ENCODE measurements around the gene VCAM1.

VCAM1 gene

DNA sequence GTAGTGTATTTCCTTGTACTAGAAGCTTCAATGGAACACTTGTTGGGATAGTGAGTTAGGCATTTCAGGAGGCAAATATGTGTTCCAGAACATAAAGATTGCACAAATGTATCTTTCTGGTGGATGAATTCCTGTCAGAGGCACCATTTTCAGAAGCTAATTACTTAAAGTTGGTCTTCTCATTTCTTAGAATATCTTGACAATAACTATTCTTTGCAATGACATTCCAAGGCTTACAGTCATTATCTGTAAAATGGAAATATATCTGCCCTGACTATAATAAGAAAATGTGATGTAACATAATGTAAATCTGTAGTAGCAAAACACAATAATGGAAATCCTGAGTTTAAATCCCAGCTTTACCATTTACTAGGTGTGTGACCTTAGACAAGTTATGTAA is 2.7 kb downstream of the VCAM1 start:
- DNase-seq (ENCODE audit: low read depth in 3 of 3) = no peak

DNA sequence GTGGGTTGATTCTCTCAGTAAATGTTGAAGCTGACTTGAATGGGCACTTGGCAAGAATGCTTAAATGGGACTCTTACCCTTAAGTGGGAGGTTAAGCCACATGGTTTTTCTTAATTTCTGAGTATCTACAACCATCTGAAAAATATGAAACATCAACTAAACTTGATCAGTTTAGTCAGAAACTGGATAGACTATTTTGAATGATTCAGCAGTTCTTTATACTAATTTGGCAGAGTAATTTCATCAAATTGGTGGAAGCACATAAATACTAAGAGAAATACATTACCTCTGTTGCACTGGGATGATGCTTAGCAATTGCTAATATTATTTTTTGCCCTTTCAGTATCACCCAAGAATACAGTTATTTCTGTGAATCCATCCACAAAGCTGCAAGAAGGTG is 4.7 kb downstream of the VCAM1 start:
- DNase-seq (ENCODE audit: low read depth in 3 of 3) = no peak

DNA sequence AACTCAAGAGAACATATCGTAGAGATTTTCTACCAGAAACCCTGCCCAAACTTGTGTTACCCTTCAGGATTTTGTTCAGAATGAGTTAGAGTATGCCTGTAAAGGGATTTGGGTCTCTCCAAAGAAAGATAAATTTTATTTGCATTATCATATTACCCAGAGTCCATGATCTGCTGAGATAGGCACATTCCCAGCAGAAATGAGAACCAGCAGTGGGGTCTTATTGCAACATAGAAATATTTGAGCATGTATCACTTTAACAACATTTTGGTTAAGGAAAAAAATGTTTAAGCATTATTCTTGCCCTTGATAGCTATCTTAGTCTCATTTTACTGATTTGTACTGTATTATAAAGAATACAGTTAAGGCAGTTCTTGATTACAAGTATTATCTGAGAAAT is 10.6 kb downstream of the VCAM1 start:
- no peak for DNase-seq (ENCODE audit: low read depth in 3 of 3)

DNA sequence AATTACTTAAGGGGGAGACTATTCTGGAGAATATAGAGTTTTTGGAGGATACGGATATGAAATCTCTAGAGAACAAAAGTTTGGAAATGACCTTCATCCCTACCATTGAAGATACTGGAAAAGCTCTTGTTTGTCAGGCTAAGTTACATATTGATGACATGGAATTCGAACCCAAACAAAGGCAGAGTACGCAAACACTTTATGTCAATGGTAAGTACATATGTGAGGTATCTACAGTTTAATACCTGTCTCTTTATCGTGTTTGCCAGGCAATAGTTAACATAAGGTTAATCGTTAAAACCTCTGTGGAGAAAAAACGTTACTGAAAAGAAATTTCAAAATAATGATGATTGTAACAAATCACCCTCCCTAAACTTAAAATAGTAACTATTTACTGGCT is 11.8 kb downstream of the VCAM1 start:
- no peak for DNase-seq (ENCODE audit: low read depth in 3 of 3)

DNA sequence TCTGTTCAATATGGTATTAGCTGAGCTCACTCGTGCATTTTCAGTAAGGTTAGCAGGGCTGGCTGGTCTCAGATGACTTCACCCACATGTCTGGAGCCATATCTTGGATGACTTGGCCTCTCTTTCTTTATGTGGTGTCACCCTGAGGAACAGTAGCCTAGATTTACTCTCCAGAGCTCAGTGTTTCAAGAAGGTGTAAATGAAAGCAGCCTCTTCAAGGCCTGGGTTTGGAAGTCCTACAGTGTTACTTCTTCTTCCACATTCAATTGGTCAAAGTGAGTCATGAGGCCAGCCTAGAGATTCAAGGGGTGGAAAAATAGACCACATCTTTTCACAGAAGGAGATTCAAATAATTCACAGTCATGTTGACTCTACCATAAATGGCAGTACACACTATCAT is 12.2 kb downstream of the VCAM1 start:
- DNase-seq (ENCODE audit: low read depth in 3 of 3) = no peak

DNA sequence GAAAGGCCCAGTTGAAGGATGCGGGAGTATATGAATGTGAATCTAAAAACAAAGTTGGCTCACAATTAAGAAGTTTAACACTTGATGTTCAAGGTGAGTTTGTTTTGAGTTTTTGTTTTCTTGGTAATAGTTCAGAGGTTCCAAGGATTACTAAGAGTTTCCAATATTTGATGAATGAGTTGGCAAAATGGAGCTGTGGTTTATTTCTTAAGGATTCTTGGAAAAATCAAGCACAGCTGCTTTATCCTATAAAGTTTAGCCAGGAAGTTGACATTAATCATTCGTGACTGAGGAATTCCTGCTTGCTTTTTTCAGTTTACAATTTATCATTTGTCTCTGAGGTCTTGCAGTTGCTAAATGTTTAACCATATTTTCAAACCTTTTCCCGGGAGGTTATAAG is 15.1 kb downstream of the VCAM1 start:
- DNase-seq (ENCODE audit: low read depth in 3 of 3) = no peak

DNA sequence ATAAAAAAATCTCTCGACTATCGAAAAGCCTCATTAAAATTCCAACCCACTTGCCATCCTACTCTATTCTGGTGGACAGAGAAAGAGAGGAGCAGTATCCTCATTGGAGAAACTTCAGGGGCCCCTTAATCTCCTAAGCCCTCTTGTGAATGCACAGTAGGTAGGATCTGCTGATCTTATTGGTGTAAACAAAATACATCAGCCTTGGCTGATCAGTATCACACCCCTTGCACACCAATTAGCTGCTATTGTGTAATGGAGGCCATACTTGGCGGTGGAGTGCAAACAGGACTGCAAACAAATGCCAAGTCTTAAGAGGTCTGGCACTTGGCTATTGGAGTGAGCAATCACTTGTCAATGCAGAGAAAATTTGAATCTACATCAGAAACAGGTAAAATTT is 15.7 kb downstream of the VCAM1 start:
- no peak for DNase-seq (ENCODE audit: low read depth in 3 of 3)

DNA sequence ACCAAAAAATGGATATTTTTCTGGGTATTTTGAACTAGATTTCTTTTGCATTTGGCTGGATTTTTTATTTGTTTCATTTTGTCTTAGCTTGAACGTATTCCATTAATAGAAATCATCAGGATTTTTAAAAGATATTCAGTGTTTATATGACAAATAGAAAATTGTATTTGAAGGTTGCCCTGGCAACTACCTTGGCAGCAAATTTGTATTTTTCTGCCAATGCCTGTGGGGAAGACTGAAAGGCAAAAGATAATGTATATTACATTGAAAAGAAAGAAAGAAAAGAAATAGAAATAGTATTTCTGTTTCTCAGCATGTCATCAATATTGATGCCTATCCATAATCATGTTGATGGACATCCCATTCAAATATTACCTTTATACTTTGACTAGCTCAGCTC is 16.8 kb downstream of the VCAM1 start:
- DNase-seq (ENCODE audit: low read depth in 3 of 3) = no peak

DNA sequence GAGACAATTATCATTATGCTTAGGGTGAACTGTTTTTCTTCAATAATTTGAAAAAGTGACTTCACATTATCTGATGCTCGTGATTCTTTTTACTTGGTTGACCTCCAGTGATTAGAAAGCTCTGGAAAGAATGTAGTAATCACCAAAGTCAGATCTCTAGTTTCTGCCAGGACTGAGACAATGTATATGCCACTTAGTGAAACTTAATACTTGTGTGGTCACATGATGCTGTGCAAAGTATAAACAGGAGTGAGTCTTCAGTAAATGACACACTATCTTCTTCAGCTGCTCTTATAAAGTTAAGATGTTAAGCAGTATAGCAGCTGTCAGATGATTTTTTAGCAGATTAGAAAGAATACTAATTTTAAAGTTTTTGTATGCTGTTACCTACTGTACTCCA is 17.2 kb downstream of the VCAM1 start:
- DNase-seq (ENCODE audit: low read depth in 3 of 3) = no peak

DNA sequence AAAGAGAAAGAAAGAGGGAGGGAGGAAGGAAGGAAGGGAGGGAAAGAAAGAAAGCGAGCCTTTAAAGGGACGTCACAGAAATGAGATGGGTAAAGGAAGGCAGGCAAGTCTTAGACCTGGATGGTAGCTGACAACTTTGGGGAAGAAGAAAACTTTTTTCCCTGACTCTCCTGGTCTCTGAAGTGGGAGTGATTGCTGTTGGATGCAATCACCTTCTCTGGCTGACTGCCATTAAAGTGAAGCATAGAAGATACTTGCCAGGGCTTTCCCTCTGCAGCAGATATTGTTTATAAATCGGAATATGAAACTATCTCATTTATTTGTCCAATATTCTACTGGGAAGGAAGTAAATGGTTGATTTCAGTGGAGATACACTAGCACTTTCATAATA is 27.0 kb downstream of the VCAM1 start:
- DNase-seq (ENCODE audit: low read depth in 3 of 3) = no peak

DNA sequence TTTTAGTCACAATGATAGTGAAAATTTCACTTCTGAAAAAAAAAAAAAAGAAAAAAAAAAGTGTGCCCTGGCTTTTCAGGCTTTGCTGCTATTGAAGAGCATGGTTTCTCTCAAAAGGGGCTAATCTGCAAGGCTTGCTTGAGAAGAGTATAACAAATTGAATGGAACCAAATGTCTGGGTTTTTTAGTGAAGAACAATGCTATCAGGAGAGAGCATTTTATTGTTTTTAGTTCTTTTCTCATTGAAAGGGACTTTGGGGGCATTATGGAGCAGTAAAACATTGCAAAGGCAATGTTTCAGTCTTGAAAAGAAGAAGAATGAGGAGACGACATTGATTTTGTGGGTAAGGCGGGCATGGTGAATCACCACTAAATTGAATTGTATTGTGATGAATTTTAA is 28.2 kb downstream of the VCAM1 start:
- no peak for DNase-seq (ENCODE audit: low read depth in 3 of 3)

DNA sequence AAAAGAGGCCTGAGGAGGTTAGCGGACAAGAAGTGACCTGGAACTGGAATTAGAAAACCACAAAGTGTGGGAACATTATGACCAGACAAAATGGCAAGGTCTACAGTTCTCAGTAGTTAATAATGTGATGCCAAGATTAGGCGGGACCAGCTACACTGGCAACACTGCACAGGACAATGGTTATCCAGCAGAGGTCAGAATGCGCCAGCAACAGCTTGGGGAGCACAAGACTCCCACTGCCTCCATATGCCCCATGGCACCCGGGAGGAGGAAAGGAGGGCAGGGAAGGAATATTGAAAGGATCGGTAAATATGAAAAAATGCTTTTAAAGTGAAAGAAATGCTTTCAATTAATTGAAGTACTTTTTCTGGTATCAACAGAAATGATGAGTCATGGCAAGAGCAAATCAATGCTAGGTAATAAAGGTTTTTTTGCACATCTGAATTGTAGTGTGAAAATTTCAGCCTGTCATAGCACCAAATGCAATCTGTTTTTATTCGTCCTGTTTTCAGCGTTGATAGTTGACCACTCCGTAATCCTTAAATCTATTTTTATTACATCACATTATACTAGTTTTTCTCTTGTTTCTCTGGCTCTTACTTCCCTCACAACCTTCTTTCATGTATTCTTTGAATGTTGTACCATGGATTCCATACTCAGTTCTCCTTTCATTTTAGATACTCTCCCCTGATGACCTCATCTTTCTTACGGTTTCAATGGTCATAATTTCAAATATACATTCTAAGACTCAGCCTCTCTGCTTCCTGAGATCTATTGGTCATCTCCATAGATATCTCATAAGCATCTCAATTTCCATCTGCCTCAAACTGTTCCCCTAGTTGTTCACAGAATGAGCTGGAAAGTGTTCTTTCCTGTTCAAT is 30.7 kb downstream of the VCAM1 start:
- no peak for DNase-seq (ENCODE audit: low read depth in 3 of 3)

DNA sequence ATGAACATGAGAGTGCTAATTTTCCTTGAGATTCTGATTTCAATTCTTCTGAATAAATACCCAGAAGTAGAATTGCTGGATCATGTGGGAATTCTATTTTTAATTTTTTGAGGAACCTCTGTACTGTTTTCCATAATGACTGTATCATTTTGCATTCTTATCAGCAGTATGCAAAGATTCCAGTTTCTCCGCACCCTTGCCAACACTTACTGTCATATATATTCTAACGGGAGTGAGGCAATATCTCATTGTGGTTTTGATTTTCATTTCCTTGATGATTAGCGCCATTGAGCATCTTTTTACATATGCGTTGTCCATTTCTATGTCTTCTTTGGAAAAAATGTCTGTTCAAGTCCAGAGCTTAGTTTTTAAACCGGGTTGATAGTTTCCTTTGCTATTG is 33.2 kb downstream of the VCAM1 start:
- DNase-seq (ENCODE audit: low read depth in 3 of 3) = no peak

DNA sequence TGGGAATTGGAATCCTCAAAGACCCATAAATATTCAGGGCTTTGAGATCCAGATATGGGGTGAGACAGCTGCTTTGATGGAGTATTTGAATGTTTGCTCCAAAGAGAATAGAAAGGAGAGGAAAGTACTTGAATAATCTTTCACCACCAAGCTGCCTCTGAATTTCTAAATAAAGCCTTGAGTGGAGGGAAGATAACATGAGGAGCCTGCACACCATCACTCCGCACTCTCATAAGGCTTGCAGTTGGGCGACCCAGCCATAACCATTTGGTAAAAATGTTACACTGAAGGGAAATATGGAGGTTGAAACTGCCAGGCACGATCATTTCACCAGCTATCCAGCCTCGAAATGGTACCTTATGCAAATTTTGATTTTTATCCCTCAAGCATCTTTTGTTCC is 38.4 kb downstream of the VCAM1 start:
- no peak for DNase-seq (ENCODE audit: low read depth in 3 of 3)

DNA sequence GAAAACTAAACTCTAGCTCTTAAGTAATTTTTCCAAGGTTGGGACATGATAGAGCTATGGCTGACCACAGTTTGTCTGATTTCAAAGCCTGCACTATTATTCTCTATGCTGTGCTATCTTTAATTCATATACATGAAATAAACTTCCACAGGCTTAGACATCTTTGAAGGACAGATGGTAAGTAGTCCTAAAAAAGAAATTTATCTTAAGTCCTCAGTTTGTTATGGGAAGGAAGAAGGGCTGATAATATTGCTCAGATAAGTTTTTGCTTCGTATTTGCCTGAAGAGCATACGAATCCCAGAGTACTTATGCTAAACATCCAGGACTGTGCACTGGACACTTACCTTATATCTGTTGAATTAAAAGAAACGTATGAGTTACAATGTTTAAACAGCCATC is 39.6 kb downstream of the VCAM1 start:
- no peak for DNase-seq (ENCODE audit: low read depth in 3 of 3)

DNA sequence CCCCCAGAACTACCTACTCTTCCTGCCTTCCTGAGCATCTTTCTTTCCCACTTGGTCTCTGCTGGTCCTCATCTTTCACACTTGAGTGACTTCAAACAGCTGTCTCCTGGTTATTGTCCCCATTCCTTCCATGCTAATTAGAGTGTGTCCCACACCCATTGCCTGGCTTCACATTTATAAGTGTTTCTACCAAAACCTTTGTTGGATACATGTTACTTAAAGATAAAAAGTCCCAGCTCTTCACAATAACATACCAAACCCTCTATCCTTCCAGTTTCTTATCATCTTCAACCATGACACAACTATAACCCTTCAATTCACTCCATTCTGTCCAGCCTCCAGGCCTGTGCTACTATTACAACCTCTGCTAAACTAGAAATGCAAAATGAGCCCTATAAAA is 41.0 kb downstream of the VCAM1 start:
- no peak for DNase-seq (ENCODE audit: low read depth in 3 of 3)

DNA sequence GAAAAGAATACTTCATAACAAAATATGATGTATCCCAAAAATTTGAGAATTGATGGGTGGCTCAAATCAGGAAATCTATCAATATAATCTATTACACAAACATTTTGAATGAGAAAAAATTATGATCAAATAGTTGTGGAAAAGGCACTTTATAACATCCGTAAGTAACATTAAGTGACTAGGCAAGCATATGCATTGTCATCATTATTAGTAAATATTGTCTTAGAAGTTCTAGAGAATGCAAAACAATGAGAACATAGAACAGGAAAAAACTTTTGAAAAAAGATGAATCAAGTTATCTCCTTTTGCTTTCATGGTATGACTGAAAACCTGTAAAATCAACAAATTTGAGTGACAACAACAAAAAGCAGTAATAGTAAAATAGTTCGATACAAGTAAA is 42.9 kb downstream of the VCAM1 start:
- no peak for DNase-seq (ENCODE audit: low read depth in 3 of 3)

DNA sequence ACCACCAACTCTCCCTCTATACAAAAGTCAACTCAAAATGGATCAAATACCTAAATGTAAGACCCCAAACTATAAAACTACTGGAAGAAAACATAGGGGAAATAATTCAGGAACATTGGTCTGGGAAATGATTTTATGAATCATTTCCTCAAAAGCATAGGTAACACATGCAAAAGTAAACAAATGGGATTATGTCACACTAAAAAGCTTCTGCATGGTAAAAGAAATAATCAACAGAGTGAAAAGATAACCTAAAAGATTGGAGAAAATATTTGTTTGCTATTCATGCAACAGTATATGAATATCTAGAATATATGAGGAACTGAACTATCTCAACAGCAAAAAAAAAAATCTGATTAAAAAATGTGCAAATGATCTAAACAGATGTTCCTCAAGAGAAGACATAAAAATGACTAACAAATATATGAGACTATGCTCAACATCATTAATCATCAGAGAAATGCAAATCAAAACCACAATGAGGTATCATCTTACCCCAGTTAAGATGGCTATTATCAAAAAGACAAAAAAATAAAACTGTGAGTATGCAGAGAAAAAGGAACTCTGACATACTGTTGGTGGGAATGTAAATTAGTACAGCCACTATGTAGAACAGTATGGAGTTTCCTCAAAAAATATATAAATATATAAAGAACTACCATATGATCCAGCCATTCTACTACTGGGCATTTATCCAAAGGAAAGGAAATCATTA is 47.8 kb downstream of the VCAM1 start:
- no peak for DNase-seq (ENCODE audit: low read depth in 3 of 3)

DNA sequence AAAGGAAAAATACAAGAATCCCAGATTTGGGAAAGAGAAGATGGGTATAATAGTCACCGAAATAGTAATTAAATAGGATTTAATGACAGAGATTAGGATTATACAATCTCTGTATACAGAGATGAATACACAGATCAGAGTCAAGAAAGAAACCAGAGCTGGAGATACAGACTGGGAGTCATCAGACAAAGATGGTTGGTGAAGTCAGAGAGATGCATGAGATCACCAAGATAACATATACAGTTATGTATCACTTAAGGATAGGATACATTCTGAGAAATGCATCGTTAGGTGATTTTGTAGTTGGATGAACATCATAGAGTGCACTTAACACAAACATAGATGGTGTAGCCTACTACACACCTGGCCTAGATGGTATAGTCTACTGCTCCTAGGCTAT is 49.8 kb downstream of the VCAM1 start:
- DNase-seq (ENCODE audit: low read depth in 3 of 3) = no peak

DNA sequence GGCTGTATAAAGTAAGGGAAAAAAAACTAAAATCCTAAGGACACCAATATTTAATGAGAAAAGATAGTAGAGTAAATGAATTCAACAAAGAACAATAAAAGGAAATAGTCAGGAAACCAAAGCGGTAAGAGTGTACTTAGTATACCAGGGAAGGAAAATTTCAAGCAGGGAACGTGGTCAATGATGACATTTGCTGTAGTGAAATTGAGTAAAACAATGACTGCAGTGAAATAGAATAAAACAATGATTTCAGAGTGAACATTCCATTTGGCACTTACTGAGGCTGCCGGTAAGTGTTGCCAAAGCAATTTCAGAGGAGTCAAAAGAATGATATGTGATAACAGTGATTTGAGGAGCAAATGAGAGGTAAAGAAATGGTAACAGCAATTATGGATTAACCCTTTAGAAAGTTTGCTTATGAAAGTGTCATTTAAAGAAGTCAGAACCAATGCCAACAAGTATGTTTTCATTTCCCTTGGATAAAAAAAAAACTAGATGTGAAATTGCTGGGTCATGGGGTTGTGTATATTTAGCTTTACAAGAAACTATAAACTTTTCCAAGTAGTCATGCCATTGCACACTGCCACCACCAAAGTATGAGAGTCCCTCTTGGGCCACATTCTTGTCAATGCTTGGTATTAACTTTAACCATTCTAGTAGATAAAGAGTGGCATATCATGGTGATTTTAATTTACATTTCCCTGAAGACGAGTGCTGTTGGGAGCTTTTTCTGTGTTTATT is 50.5 kb downstream of the VCAM1 start:
- no peak for DNase-seq (ENCODE audit: low read depth in 3 of 3)

DNA sequence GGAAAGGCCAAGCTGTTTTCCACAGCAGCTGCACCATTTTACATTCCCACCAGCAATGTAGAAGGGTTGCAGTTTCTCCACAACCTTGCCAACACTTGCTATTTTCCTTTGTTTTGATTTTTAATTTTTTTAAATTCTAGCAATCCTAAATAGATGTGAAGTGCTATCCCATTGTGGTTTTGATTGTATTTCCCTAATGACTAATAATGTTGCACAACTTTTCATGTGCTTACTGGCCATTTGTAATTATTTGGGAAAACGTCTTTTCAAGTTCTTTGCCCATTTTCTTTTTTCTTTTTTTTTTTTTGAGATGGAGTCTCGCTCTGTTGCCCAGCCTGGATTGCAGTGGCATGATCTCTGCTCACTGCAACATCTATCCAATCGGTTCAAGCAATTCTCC is 53.9 kb downstream of the VCAM1 start:
- no peak for DNase-seq (ENCODE audit: low read depth in 3 of 3)

DNA sequence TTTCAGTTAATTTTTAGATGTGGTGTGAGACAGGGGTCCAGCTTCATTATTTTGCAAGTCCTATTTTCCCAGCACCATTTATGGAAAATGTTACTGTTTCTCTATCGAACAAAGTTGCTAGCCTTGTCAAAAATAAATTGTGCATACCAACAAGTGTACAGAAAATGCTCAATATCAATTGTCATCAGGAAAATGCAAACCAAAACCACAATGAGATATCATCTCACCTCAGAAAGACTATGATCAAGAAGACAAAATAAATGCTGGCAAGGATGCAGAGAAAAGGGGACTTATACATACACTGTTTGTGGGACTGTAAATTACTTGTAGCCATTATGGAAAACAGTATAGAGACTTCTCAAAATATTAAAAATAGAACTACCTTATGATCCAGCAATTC is 54.8 kb downstream of the VCAM1 start:
- DNase-seq (ENCODE audit: low read depth in 3 of 3) = no peak

DNA sequence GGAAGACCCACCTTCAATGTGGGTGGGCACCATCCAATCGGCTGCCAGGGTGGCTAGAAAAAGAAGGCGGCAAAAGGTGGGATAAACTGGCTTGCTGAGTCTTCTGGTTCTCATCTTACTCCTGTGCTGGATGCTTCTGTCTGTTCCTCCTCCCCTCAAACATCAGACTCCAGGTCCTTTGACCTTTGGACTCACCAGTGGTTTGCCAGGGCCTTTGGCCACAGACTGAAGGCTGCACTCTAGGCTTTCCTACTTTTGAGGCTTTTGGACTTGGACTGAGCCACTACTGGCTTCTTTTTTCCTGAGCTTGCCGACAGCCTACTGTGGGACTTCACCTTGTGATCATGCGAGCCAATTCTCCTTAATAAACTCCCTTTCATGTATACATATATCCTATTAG is 55.9 kb downstream of the VCAM1 start:
- DNase-seq (ENCODE audit: low read depth in 3 of 3) = no peak

Measured in stimulated activated CD4-positive, alpha-beta T cell treated with anti-CD3 and anti-CD28 coated beads, TNF-alpha, amount 100 ng/mL, for 48 hours (primary cell).